ENCODE results near the gene SUZ12.
"Not testable (repeated sequence)": the region's sequence is repeated elsewhere in the genome, so short reads cannot be mapped to it uniquely, and the experiment has no call there.

SUZ12 gene

GRCh38 chr17:31936615-31937609 lies at the start of gene SUZ12:
SUZ12 (plus strand) TSS chr17:31937007; CDS start chr17:31937247, 240 bp downstream.
- peak; percentile 73 for DNase-seq (ENCODE audit: low spot score)

GRCh38 chr17:31888124-31888523 lies 48.7 kb upstream of the SUZ12 start:
- DNase-seq (ENCODE audit: low spot score), result no peak

GRCh38 chr17:31900877-31901276 lies 35.9 kb upstream of the SUZ12 start:
- DNase-seq (ENCODE audit: low spot score), result peak; percentile 56

- DNase-seq (ENCODE audit: low spot score), result no peak
Observed at GRCh38 chr17:31902693-31903092, 34.1 kb upstream of the SUZ12 start.

- DNase-seq (ENCODE audit: low spot score), result no peak
Observed at GRCh38 chr17:31903401-31903800, 33.4 kb upstream of the SUZ12 start.

GRCh38 chr17:31907342-31907962 lies 29.4 kb upstream of the SUZ12 start:
- DNase-seq (ENCODE audit: low spot score), result no peak

GRCh38 chr17:31908386-31908785 lies 28.4 kb upstream of the SUZ12 start:
- DNase-seq (ENCODE audit: low spot score), result no peak

- peak; percentile 48 for DNase-seq (ENCODE audit: low spot score)
Observed at GRCh38 chr17:31912705-31913104, 24.1 kb upstream of the SUZ12 start.

GRCh38 chr17:31915456-31916100 lies 21.2 kb upstream of the SUZ12 start:
- DNase-seq (ENCODE audit: low spot score), result no peak

- DNase-seq (ENCODE audit: low spot score), result no peak
Observed at GRCh38 chr17:31916491-31917064, 20.2 kb upstream of the SUZ12 start.

GRCh38 chr17:31917065-31917529 lies 19.7 kb upstream of the SUZ12 start:
- no peak for DNase-seq (ENCODE audit: low spot score)

GRCh38 chr17:31917721-31918120 lies 19.1 kb upstream of the SUZ12 start:
- DNase-seq (ENCODE audit: low spot score), result not testable (repeated sequence)

GRCh38 chr17:31918701-31919128 lies 18.1 kb upstream of the SUZ12 start:
- no peak for DNase-seq (ENCODE audit: low spot score)

GRCh38 chr17:31919802-31920525 lies 16.8 kb upstream of the SUZ12 start:
- DNase-seq (ENCODE audit: low spot score), result no peak

GRCh38 chr17:31926100-31926729 lies 10.6 kb upstream of the SUZ12 start:
- no peak for DNase-seq (ENCODE audit: low spot score)

GRCh38 chr17:31931756-31932155 lies 5.1 kb upstream of the SUZ12 start:
- no peak for DNase-seq (ENCODE audit: low spot score)

- DNase-seq (ENCODE audit: low spot score), result no peak
Observed at GRCh38 chr17:31935512-31935911, 1.3 kb upstream of the SUZ12 start.

- peak; percentile 22 for DNase-seq (ENCODE audit: low spot score)
Observed at GRCh38 chr17:31937926-31938641, 1.3 kb downstream of the SUZ12 start.

GRCh38 chr17:31941916-31942315 lies 5.1 kb downstream of the SUZ12 start:
- DNase-seq (ENCODE audit: low spot score), result not testable (repeated sequence)

- not testable (repeated sequence) for DNase-seq (ENCODE audit: low spot score)
Observed at GRCh38 chr17:31942396-31942795, 5.6 kb downstream of the SUZ12 start.

Data from RKO (cell line).